Measurements from ENCODE around the gene VWA5B2. TPM values are rescaled to one million over a fixed set of nuclear protein-coding genes. Genes with fewer than 3 reads are reported as not detected.

The VWA5B2 gene
- polyA plus RNA-seq, 4 donors: 1.4 to 15.3 (median 2.5) TPM

GRCh38 chr3:184209146-184209923, 20.1 kb upstream of the VWA5B2 start:
- FAIRE-seq: no peak
- no peaks in the 10 kb centered on the region for H3K9me3 ChIP-seq (ENCODE audit: control insufficient read depth in 2 of 2, insufficient read depth in 1 of 2, low read depth in 1 of 2, low read length in 1 of 2)
- no peak overlapping the region for H3K27ac ChIP-seq (ENCODE audit: low read depth in 1 of 3, low read length in 2 of 3)
- H3K36me3 ChIP-seq (ENCODE audit: control insufficient read depth in 3 of 3, insufficient read depth in 2 of 3, low read depth in 1 of 3, low read length in 3 of 3): no peaks in the 10 kb centered on the region
- WGBS, 3 donors: 53 to 69% (median 55%) methylated on average over 11 of the region's 11 CpGs
- no peak for DNase-seq
- H3K27me3 ChIP-seq (ENCODE audit: control insufficient read depth in 3 of 3, insufficient read depth in 3 of 3, low read length in 3 of 3): peaks cover 0 to 8% (median 0%) of the 10 kb centered on the region in 3 donors
- H3K4me3 ChIP-seq (ENCODE audit: low read depth in 1 of 3, low read length in 3 of 3): no peak overlapping the region
- no peaks in the 10 kb centered on the region for H3K4me1 ChIP-seq (ENCODE audit: control insufficient read depth in 3 of 3, insufficient read depth in 2 of 3, low read depth in 1 of 3, low read length in 2 of 3)

- no peak overlapping the region for H3K4me3 ChIP-seq (ENCODE audit: low read depth in 1 of 3, low read length in 3 of 3)
- DNase-seq (no peak), FAIRE-seq (no peak)
- H3K4me1 ChIP-seq (ENCODE audit: control insufficient read depth in 3 of 3, insufficient read depth in 2 of 3, low read depth in 1 of 3, low read length in 2 of 3): no peaks in the 10 kb centered on the region
- no peak overlapping the region for H3K27ac ChIP-seq (ENCODE audit: low read depth in 1 of 3, low read length in 2 of 3)
- H3K9me3 ChIP-seq (ENCODE audit: control insufficient read depth in 2 of 2, insufficient read depth in 1 of 2, low read depth in 1 of 2, low read length in 1 of 2): no peaks in the 10 kb centered on the region
- H3K27me3 ChIP-seq (ENCODE audit: control insufficient read depth in 3 of 3, insufficient read depth in 3 of 3, low read length in 3 of 3): peaks cover 0 to 8% (median 0%) of the 10 kb centered on the region in 3 donors
- H3K36me3 ChIP-seq (ENCODE audit: control insufficient read depth in 3 of 3, insufficient read depth in 2 of 3, low read depth in 1 of 3, low read length in 3 of 3): no peaks in the 10 kb centered on the region
- whole genome bisulfite sequencing, 3 donors: 64 to 81% (median 66%) methylated on average over 5 of the region's 5 CpGs
Measured at GRCh38 chr3:184211297-184211696, 18.1 kb upstream of the VWA5B2 start.

GRCh38 chr3:184211718-184212117, 17.7 kb upstream of the VWA5B2 start:
- Histone ChIP-seq H3K36me3 (ENCODE audit: control insufficient read depth in 3 of 3, insufficient read depth in 2 of 3, low read depth in 1 of 3, low read length in 3 of 3) (no peaks in the 10 kb centered on the region), H3K27ac (ENCODE audit: low read depth in 1 of 3, low read length in 2 of 3) (no peak overlapping the region), H3K27me3 (ENCODE audit: control insufficient read depth in 3 of 3, insufficient read depth in 3 of 3, low read length in 3 of 3) (peaks cover 0 to 5% (median 0%) of the 10 kb centered on the region in 3 donors), H3K9me3 (ENCODE audit: control insufficient read depth in 2 of 2, insufficient read depth in 1 of 2, low read depth in 1 of 2, low read length in 1 of 2) (no peaks in the 10 kb centered on the region), H3K4me3 (ENCODE audit: low read depth in 1 of 3, low read length in 3 of 3) (no peak overlapping the region), H3K4me1 (ENCODE audit: control insufficient read depth in 3 of 3, insufficient read depth in 2 of 3, low read depth in 1 of 3, low read length in 2 of 3) (no peaks in the 10 kb centered on the region)
- DNase-seq: no peak
- WGBS, 3 donors: 73 to 79% (median 76%) methylated on average over 5 of the region's 5 CpGs
- FAIRE-seq: no peak

DNA sequence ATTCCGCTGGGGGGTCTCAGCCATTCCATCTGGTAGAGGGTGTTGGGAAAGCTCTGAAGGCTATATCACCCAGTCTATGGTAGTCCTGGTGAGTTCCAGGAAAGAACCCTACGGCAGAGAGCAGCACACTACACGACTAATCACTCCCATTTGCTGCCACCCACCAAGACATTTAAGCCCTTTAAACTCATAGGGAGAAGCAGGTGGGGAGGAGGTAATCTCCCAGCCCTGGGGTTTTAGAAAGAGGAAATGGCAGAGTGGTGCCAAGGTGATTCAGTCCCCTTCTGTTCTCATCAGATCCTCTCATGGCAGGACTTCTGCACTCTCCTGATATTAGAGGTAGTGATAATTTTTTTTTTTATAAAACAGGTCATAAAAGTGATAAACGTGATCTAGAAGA, 10.6 kb upstream of the VWA5B2 start:
- no peak for DNase-seq
- 46 to 56% (median 48%) methylated on average over 4 of the region's 4 CpGs for WGBS, 3 donors

GRCh38 chr3:184222521-184222920, 6.9 kb upstream of the VWA5B2 start:
- FAIRE-seq (no peak), DNase-seq (no peak)
- Histone ChIP-seq H3K4me3 (ENCODE audit: low read depth in 1 of 3, low read length in 3 of 3) (no peak overlapping the region), H3K9me3 (ENCODE audit: control insufficient read depth in 2 of 2, insufficient read depth in 1 of 2, low read depth in 1 of 2, low read length in 1 of 2) (no peaks in the 10 kb centered on the region), H3K27me3 (ENCODE audit: control insufficient read depth in 3 of 3, insufficient read depth in 3 of 3, low read length in 3 of 3) (peaks cover 0 to 13% (median 0%) of the 10 kb centered on the region in 3 donors), H3K36me3 (ENCODE audit: control insufficient read depth in 3 of 3, insufficient read depth in 2 of 3, low read depth in 1 of 3, low read length in 3 of 3) (no peaks in the 10 kb centered on the region), H3K27ac (ENCODE audit: low read depth in 1 of 3, low read length in 2 of 3) (no peak overlapping the region), H3K4me1 (ENCODE audit: control insufficient read depth in 3 of 3, insufficient read depth in 2 of 3, low read depth in 1 of 3, low read length in 2 of 3) (no peaks in the 10 kb centered on the region)
- WGBS, 3 donors: 54 to 75% (median 62%) methylated on average over 3 of the region's 3 CpGs

More for the DNA sequence above, 10.6 kb upstream of the VWA5B2 start:
- no peak for FAIRE-seq
- H3K4me3 ChIP-seq (ENCODE audit: low read depth in 1 of 3, low read length in 3 of 3): no peak overlapping the region
- no peaks in the 10 kb centered on the region for H3K9me3 ChIP-seq (ENCODE audit: control insufficient read depth in 2 of 2, insufficient read depth in 1 of 2, low read depth in 1 of 2, low read length in 1 of 2)
- peaks cover 0 to 3% (median 0%) of the 10 kb centered on the region in 3 donors for H3K27me3 ChIP-seq (ENCODE audit: control insufficient read depth in 3 of 3, insufficient read depth in 3 of 3, low read length in 3 of 3)
- H3K27ac ChIP-seq (ENCODE audit: low read depth in 1 of 3, low read length in 2 of 3): no peak overlapping the region
- H3K36me3 ChIP-seq (ENCODE audit: control insufficient read depth in 3 of 3, insufficient read depth in 2 of 3, low read depth in 1 of 3, low read length in 3 of 3): no peaks in the 10 kb centered on the region
- no peaks in the 10 kb centered on the region for H3K4me1 ChIP-seq (ENCODE audit: control insufficient read depth in 3 of 3, insufficient read depth in 2 of 3, low read depth in 1 of 3, low read length in 2 of 3)

DNA sequence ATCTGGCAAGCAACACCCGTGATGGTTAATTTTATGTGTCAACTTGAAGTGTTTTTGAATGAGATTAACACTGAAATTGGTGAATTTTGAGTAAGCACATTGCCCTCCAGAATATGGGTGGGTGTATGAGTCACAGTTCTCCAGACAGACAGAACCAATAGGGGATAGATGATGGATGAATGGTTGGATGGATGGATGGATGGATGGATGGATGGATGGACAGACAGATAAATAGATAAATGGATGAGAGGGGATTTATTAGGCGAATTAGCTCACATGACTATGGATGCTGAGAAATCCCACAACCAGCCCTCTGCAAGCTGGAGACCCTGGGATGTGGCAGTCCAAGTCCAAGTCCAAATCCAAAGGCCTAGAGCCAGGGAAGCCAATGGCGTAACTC, 5.4 kb upstream of the VWA5B2 start:
- no peaks in the 10 kb centered on the region for H3K36me3 ChIP-seq (ENCODE audit: control insufficient read depth in 3 of 3, insufficient read depth in 2 of 3, low read depth in 1 of 3, low read length in 3 of 3)
- H3K4me3 ChIP-seq (ENCODE audit: low read depth in 1 of 3, low read length in 3 of 3): no peak overlapping the region
- FAIRE-seq: no peak
- no peak for DNase-seq
- no peaks in the 10 kb centered on the region for H3K9me3 ChIP-seq (ENCODE audit: control insufficient read depth in 2 of 2, insufficient read depth in 1 of 2, low read depth in 1 of 2, low read length in 1 of 2)
- H3K27me3 ChIP-seq (ENCODE audit: control insufficient read depth in 3 of 3, insufficient read depth in 3 of 3, low read length in 3 of 3): peaks cover 0 to 25% (median 2%) of the 10 kb centered on the region in 3 donors
- WGBS, 3 donors: 78 to 82% (median 82%) methylated on average over 3 of the region's 3 CpGs
- no peaks in the 10 kb centered on the region for H3K4me1 ChIP-seq (ENCODE audit: control insufficient read depth in 3 of 3, insufficient read depth in 2 of 3, low read depth in 1 of 3, low read length in 2 of 3)
- H3K27ac ChIP-seq (ENCODE audit: low read depth in 1 of 3, low read length in 2 of 3): no peak overlapping the region

DNA sequence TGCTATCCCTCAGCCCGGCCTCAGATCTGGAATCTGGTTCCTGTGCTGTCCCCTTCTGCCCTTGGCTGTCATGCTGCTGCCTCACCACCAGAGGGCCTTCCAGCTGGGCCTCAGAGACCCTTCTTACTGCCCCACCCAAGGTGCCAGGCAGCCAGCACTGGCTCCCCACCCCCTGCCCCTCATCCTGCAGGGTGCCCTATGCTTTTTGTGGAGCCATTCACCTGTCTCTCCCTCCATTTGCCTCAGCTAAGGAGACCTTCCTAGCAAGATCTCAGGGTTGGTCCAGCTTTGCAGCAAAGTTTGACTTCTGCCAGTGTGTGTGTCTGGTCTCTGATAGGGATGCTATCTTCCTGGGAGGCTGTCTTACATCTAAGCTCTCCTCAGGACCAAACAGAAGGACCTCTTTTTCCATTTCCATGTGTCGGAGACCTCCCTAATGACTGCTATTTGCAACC, 1.9 kb upstream of the VWA5B2 start:
- Histone ChIP-seq H3K36me3 (ENCODE audit: control insufficient read depth in 3 of 3, insufficient read depth in 2 of 3, low read depth in 1 of 3, low read length in 3 of 3) (no peaks in the 10 kb centered on the region), H3K4me1 (ENCODE audit: control insufficient read depth in 3 of 3, insufficient read depth in 2 of 3, low read depth in 1 of 3, low read length in 2 of 3) (peaks cover 0 to 5% (median 0%) of the 10 kb centered on the region in 3 donors), H3K4me3 (ENCODE audit: low read depth in 1 of 3, low read length in 3 of 3) (no peak overlapping the region), H3K9me3 (ENCODE audit: control insufficient read depth in 2 of 2, insufficient read depth in 1 of 2, low read depth in 1 of 2, low read length in 1 of 2) (no peaks in the 10 kb centered on the region), H3K27ac (ENCODE audit: low read depth in 1 of 3, low read length in 2 of 3) (no peak overlapping the region), H3K27me3 (ENCODE audit: control insufficient read depth in 3 of 3, insufficient read depth in 3 of 3, low read length in 3 of 3) (peaks cover 0 to 53% (median 27%) of the 10 kb centered on the region in 3 donors)
- DNase-seq (peak; percentile 31 to 48), FAIRE-seq (no peak)
- WGBS, 3 donors: 40 to 50% (median 48%) methylated on average over 2 of the region's 2 CpGs

- Histone ChIP-seq H3K27ac (ENCODE audit: low read depth in 1 of 3, low read length in 2 of 3) (no peak overlapping the region), H3K36me3 (ENCODE audit: control insufficient read depth in 3 of 3, insufficient read depth in 2 of 3, low read depth in 1 of 3, low read length in 3 of 3) (peaks cover 0 to 2% (median 0%) of the 10 kb centered on the region in 3 donors), H3K4me3 (ENCODE audit: low read depth in 1 of 3, low read length in 3 of 3) (no peak overlapping the region), H3K27me3 (ENCODE audit: control insufficient read depth in 3 of 3, insufficient read depth in 3 of 3, low read length in 3 of 3) (peaks cover 0 to 60% (median 27%) of the 10 kb centered on the region in 3 donors), H3K9me3 (ENCODE audit: control insufficient read depth in 2 of 2, insufficient read depth in 1 of 2, low read depth in 1 of 2, low read length in 1 of 2) (no peaks in the 10 kb centered on the region), H3K4me1 (ENCODE audit: control insufficient read depth in 3 of 3, insufficient read depth in 2 of 3, low read depth in 1 of 3, low read length in 2 of 3) (peaks cover 0 to 5% (median 0%) of the 10 kb centered on the region in 3 donors)
- no peak for DNase-seq
- 33 to 41% (median 39%) methylated on average over 12 of the region's 12 CpGs for WGBS, 3 donors
- FAIRE-seq: no peak
Measured at GRCh38 chr3:184228376-184229137, 828 bp upstream of the VWA5B2 start.

Measured in small intestine (tissue), 7 donors.